ENCODE results near the gene WHAMM.
A peak's percentile ranks its signal among the peaks of the same experiment; 100 is the strongest.

Gene WHAMM

DNA sequence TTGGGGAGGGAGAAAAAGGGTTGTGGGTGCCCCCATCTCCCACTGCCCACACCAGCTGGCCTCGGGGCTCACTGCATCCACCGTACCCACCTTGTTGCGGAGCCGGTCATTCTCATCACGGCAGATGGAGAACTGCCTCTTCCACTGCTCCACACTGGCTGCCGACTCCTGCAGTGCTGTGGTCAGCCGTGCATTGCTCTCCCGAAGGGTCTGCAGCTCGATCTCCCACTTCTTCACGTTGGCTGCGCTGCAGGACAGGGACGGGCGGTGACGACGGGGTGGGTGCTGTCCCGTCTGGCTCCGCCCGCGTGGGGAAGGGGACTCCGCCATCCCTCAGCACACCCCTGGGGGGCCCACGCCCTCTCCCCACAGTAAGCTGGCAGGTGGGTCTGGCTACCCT lies 45.1 kb downstream of the WHAMM start:
- ATAC-seq (ENCODE audit: insufficient read depth, low read depth) (no peak), DNase-seq (no peak)

DNA sequence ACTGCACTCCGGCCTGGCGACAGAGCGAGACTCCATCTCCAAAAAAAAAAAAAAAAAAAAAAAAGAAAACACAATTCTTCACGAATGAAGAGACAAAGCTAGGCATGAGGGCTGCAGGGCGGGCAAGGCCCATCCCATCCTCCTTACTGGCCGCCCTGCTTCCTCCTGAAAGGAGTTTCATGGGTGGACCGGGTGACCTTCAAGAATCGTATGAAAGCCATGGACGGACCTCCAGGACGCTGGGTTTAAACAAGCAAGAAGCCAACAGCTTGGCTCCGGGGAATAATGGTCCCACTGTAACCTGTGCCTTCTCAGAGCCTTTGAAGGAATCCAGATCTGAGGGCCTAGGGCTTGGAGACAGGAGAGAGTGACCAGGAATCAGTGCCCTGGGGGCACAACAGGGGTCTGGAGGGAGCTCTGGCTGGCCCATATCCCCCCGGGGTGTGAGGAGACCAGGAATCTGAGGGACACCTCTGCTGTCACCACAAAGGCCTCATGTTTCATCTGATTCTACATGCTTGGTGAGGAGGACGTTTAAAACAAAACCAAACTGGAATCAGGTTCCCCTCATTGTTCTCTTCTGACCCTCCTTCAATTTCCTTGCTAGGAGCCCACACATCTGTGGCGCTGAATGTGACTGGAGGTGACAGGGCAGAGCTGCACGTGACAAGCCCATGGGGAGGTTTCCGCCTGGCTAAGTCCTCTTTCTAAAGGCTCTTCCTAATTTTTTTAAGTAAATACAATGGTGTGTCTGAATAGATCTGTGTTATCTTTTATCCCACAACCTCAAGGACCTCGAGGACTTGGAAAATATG lies 46.1 kb downstream of the WHAMM start:
- DNase-seq (no peak), ATAC-seq (ENCODE audit: insufficient read depth, low read depth) (no peak)
- H3K27ac ChIP-seq (ENCODE audit: low read length), result no peak overlapping the region
- H2AFZ ChIP-seq (ENCODE audit: low read depth, low read length), result peak overlapping the region; percentile 49
- H3K9ac ChIP-seq (ENCODE audit: low read depth, low read length), result no peak overlapping the region
- no peaks in the 10 kb centered on the region for H4K20me1 ChIP-seq (ENCODE audit: insufficient read depth, low read length)
- H3K9me3 ChIP-seq (ENCODE audit: insufficient read depth, low read length, severe bottlenecking), result no peaks in the 10 kb centered on the region
- no peaks in the 10 kb centered on the region for H3K27me3 ChIP-seq (ENCODE audit: insufficient read depth, low read length, poor library complexity)
- H3K4me1 ChIP-seq (ENCODE audit: insufficient read depth, low read length), result peaks cover 31% of the 10 kb centered on the region
- no peaks in the 10 kb centered on the region for H3K36me3 ChIP-seq (ENCODE audit: insufficient read depth, low read length)
- no peaks in the 10 kb centered on the region for H3K79me2 ChIP-seq (ENCODE audit: insufficient read depth, low read length)
- no peak overlapping the region for H3K4me3 ChIP-seq (ENCODE audit: low read depth in 1 of 2, low read length in 2 of 2)
- no peak overlapping the region for H3K4me2 ChIP-seq (ENCODE audit: insufficient read depth, low read length)
- TF ChIP-seq, protein P1, sequence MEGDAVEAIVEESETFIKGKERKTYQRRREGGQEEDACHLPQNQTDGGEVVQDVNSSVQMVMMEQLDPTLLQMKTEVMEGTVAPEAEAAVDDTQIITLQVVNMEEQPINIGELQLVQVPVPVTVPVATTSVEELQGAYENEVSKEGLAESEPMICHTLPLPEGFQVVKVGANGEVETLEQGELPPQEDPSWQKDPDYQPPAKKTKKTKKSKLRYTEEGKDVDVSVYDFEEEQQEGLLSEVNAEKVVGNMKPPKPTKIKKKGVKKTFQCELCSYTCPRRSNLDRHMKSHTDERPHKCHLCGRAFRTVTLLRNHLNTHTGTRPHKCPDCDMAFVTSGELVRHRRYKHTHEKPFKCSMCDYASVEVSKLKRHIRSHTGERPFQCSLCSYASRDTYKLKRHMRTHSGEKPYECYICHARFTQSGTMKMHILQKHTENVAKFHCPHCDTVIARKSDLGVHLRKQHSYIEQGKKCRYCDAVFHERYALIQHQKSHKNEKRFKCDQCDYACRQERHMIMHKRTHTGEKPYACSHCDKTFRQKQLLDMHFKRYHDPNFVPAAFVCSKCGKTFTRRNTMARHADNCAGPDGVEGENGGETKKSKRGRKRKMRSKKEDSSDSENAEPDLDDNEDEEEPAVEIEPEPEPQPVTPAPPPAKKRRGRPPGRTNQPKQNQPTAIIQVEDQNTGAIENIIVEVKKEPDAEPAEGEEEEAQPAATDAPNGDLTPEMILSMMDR (IDR thresholded peaks at IDR 0.05; ENCODE audit: borderline replicate concordance, extremely low read depth, low read length, poor library complexity, severe bottlenecking), result no peak
- TF ChIP-seq EZH2 (IDR thresholded peaks at IDR 0.05; ENCODE audit: borderline replicate concordance, low read depth, low read length, severe bottlenecking), result no peak

More for the DNA sequence above, 45.1 kb downstream of the WHAMM start:
- no peak overlapping the region for H3K4me3 ChIP-seq (ENCODE audit: low read depth in 1 of 2, low read length in 2 of 2)
- H3K9ac ChIP-seq (ENCODE audit: low read depth, low read length), result no peak overlapping the region
- H4K20me1 ChIP-seq (ENCODE audit: insufficient read depth, low read length), result no peaks in the 10 kb centered on the region
- no peaks in the 10 kb centered on the region for H3K9me3 ChIP-seq (ENCODE audit: insufficient read depth, low read length, severe bottlenecking)
- TF ChIP-seq, protein P1 (IDR thresholded peaks at IDR 0.05; ENCODE audit: borderline replicate concordance, extremely low read depth, low read length, poor library complexity, severe bottlenecking), result no peak
- TF ChIP-seq EZH2 (IDR thresholded peaks at IDR 0.05; ENCODE audit: borderline replicate concordance, low read depth, low read length, severe bottlenecking), result no peak
- peaks cover 31% of the 10 kb centered on the region for H3K4me1 ChIP-seq (ENCODE audit: insufficient read depth, low read length)
- no peak overlapping the region for H2AFZ ChIP-seq (ENCODE audit: low read depth, low read length)
- H3K27me3 ChIP-seq (ENCODE audit: insufficient read depth, low read length, poor library complexity), result no peaks in the 10 kb centered on the region
- no peak overlapping the region for H3K27ac ChIP-seq (ENCODE audit: low read length)
- no peaks in the 10 kb centered on the region for H3K79me2 ChIP-seq (ENCODE audit: insufficient read depth, low read length)
- no peaks in the 10 kb centered on the region for H3K36me3 ChIP-seq (ENCODE audit: insufficient read depth, low read length)
- no peak overlapping the region for H3K4me2 ChIP-seq (ENCODE audit: insufficient read depth, low read length)

GRCh38 chr15:82856397-82857170 lies 47.2 kb downstream of the WHAMM start:
- ATAC-seq (ENCODE audit: insufficient read depth, low read depth) (no peak), DNase-seq (no peak)
- H3K9ac ChIP-seq (ENCODE audit: low read depth, low read length), result no peak overlapping the region
- no peak overlapping the region for H3K4me2 ChIP-seq (ENCODE audit: insufficient read depth, low read length)
- H3K36me3 ChIP-seq (ENCODE audit: insufficient read depth, low read length), result no peaks in the 10 kb centered on the region
- no peak for TF ChIP-seq EZH2 (IDR thresholded peaks at IDR 0.05; ENCODE audit: borderline replicate concordance, low read depth, low read length, severe bottlenecking)
- TF ChIP-seq, protein P1 (IDR thresholded peaks at IDR 0.05; ENCODE audit: borderline replicate concordance, extremely low read depth, low read length, poor library complexity, severe bottlenecking), result no peak
- H3K4me1 ChIP-seq (ENCODE audit: insufficient read depth, low read length), result peaks cover 31% of the 10 kb centered on the region
- no peak overlapping the region for H3K27ac ChIP-seq (ENCODE audit: low read length)
- H3K79me2 ChIP-seq (ENCODE audit: insufficient read depth, low read length), result no peaks in the 10 kb centered on the region
- no peak overlapping the region for H2AFZ ChIP-seq (ENCODE audit: low read depth, low read length)
- H3K9me3 ChIP-seq (ENCODE audit: insufficient read depth, low read length, severe bottlenecking), result no peaks in the 10 kb centered on the region
- H3K4me3 ChIP-seq (ENCODE audit: low read depth in 1 of 2, low read length in 2 of 2), result no peak overlapping the region
- H3K27me3 ChIP-seq (ENCODE audit: insufficient read depth, low read length, poor library complexity), result no peaks in the 10 kb centered on the region
- H4K20me1 ChIP-seq (ENCODE audit: insufficient read depth, low read length), result no peaks in the 10 kb centered on the region
